Pancreas (tissue), 10 donors: Measurements from ENCODE around the gene TSPEAR. TPM values are rescaled to one million over a fixed set of nuclear protein-coding genes. Genes with fewer than 3 reads are reported as not detected.
"Not testable (repeated sequence)": the region's sequence is repeated elsewhere in the genome, so short reads cannot be mapped to it uniquely, and the experiment has no call there.

Source experiments
- ATAC-seq, 4 donors: fragments of 200-7000 bp; cut with Tn5 transposase; one replicate each; pipeline versions ENCODE4 v1.8.0 to v1.9.1; 2020; ENCODE audit warnings: mild to moderate bottlenecking in 4 of 4, moderate library complexity in 4 of 4
- DNase-seq, 6 donors: peaks; one replicate each; pipeline ENCODE4 v3.0.0-alpha.2; 2020
- FAIRE-seq: peaks from 2 replicates; lab custom pipeline; 2012; peaks lifted over from hg19 to GRCh38; lab: Jason Lieb, UNC
- H3K27ac ChIP-seq, 4 donors: fragments of 200-600 bp; sonication (generic); 1 replicate in 3 of 4; 2 replicates in 1 of 4; pipeline versions ENCODE4 v1.5.0 to v1.8.0; 2020
- H3K27me3 ChIP-seq, 4 donors: fragments of 200-600 bp; one replicate each; pipeline ENCODE4 v1.8.0; 2021
- H3K36me3 ChIP-seq, 3 donors: fragments of 200-600 bp; sonication (generic) in 1 of 3; one replicate each; pipeline versions ENCODE4 v1.5.0 to v1.8.0; 2020 to 2021
- H3K4me1 ChIP-seq, 3 donors: fragments of 200-600 bp; one replicate each; pipeline ENCODE4 v1.8.0; 2021
- H3K4me3 ChIP-seq, 4 donors: fragments of 200-600 bp; sonication (generic) in 2 of 4; one replicate each; pipeline versions ENCODE4 v1.5.0 to v1.8.0; 2020 to 2021
- H3K9me3 ChIP-seq, 4 donors: fragments of 200-600 bp; one replicate each; pipeline ENCODE4 v1.8.0; 2021
- CTCF ChIP-seq, 4 donors: fragments of 200-600 bp; sonication (generic) in 3 of 4; IDR thresholded peaks; one replicate each; pipeline versions ENCODE4 v1.5.0 to v1.8.0; 2021; ENCODE audit warnings: antibody characterized with exemption in 4 of 4
- WGBS, 2 donors: extraction: QIAGEN DNeasy Blood & Tissue Kit; methylation state at CpG; one replicate each; pipeline ENCODE4 v1.1.7; 2013; 5-methylcytosine and 5-hydroxymethylcytosine counted together
- intact Hi-C, 3 donors: fragments of 100-400 bp; cut with DNase I; formaldehyde crosslinking; loops; one replicate each; pipeline versions ENCODE4 v1.11.1 to v1.14.2; 2022
- polyA plus RNA-seq, 2 donors: library from polyadenylated mRNA; stranded (reverse); fragments of 200-250 nt; gene quantifications; one replicate each; pipeline ENCODE4 v1.2.3, GENCODE V29; 2013
- total RNA-seq, 6 donors: library from RNA; stranded (reverse); fragmentation: NEBNext Ultra II Directional in 4 of 6; extraction: Animal tissue kit (Norgen Biotek cat#: 25700) in 4 of 6; gene quantifications; one replicate each; pipeline versions ENCODE4 v1.2.1 to v1.2.4, GENCODE V29; 2021 to 2023
- donor health status: healthy with polysubstance abuse.
- donor health status: DM: no; HTN: no; CAD: no; lungs with moderate emphysema.
- donor health status: DM: no; HTN: no; CAD: no.
- donor health status: control.
- donor health status: control.
- donor health status: Bipolar disorder and iron deficiency.
- donor health status: DM: yes; HTN: yes; CAD: no.
- donor health status: DM: no; HTN: no; CAD: no.
- donor health status: DM: no; HTN: no; CAD: no.
- donor health status: DM: yes; HTN: yes; CAD: no.

The TSPEAR gene
- total and polyA plus RNA-seq, 8 donors: 0.05 to 1.4 (median 0.25) TPM; not detected in 1

- Histone ChIP-seq H3K27ac (no peak overlapping the region), H3K4me3 (no peak overlapping the region), H3K27me3 (no peaks in the 10 kb centered on the region), H3K36me3 (no peaks in the 10 kb centered on the region), H3K9me3 (no peaks in the 10 kb centered on the region), H3K4me1 (no peaks in the 10 kb centered on the region)
- intact Hi-C loops: no loop called here
- no peak for FAIRE-seq
- DNase-seq: no peak
- whole genome bisulfite sequencing, 2 donors: 64 to 67% methylated on average over 12 of the region's 12 CpGs
- no peak for ATAC-seq
- no peak for TF ChIP-seq CTCF (IDR thresholded peaks at IDR 0.05)
Observed at GRCh38 chr21:44639331-44639655, 72.1 kb downstream of the TSPEAR start.

- ATAC-seq, H3K27me3 ChIP-seq, H3K27ac ChIP-seq, H3K4me1 ChIP-seq, DNase-seq, FAIRE-seq, H3K36me3 ChIP-seq, H3K9me3 ChIP-seq, intact Hi-C loops, H3K4me3 ChIP-seq: not testable (repeated sequence)
- WGBS, 2 donors: 61 to 82% methylated on average over 15 to 21 of the region's 21 CpGs
Observed at GRCh38 chr21:44638506-44639330, 72.7 kb downstream of the TSPEAR start.

GRCh38 chr21:44637851-44638348 lies 73.5 kb downstream of the TSPEAR start:
- intact Hi-C loops: not testable (repeated sequence)

GRCh38 chr21:44637018-44637850 lies 74.1 kb downstream of the TSPEAR start, which contains the start of gene KRTAP10-10:
Gene KRTAP10-10 (plus strand): TSS chr21:44637356. CDS start chr21:44637418, 62 bp downstream.
- ATAC-seq (no peak), FAIRE-seq (no peak), DNase-seq (no peak)
- H3K4me1 ChIP-seq: no peaks in the 10 kb centered on the region
- no peak for TF ChIP-seq CTCF (IDR thresholded peaks at IDR 0.05)
- H3K36me3 ChIP-seq: no peaks in the 10 kb centered on the region
- H3K27me3 ChIP-seq: no peaks in the 10 kb centered on the region
- 31 to 34% methylated on average over 18 to 21 of the region's 21 CpGs for WGBS, 2 donors
- no peaks in the 10 kb centered on the region for H3K9me3 ChIP-seq
- no peak within 1 kb of the TSS for H3K27ac ChIP-seq
- no peak within 1 kb of the TSS for H3K4me3 ChIP-seq
- intact Hi-C loops: no loop called here

More at GRCh38 chr21:44637851-44638348, 73.5 kb downstream of the TSPEAR start:
- 41 to 53% methylated on average over 8 to 12 of the region's 12 CpGs for WGBS, 2 donors
- not testable (repeated sequence) for H3K4me3 ChIP-seq, FAIRE-seq, H3K27ac ChIP-seq, H3K4me1 ChIP-seq, H3K36me3 ChIP-seq, DNase-seq, ATAC-seq, H3K9me3 ChIP-seq, H3K27me3 ChIP-seq

- no peak for DNase-seq
- Histone ChIP-seq H3K4me3 (no peak overlapping the region), H3K9me3 (no peaks in the 10 kb centered on the region), H3K36me3 (no peaks in the 10 kb centered on the region), H3K27me3 (no peaks in the 10 kb centered on the region), H3K4me1 (no peaks in the 10 kb centered on the region), H3K27ac (no peak overlapping the region)
- ATAC-seq: no peak
- TF ChIP-seq CTCF (IDR thresholded peaks at IDR 0.05): no peak
- intact Hi-C loops: no loop called here
- WGBS, 2 donors: 56 to 71% methylated on average over 15 of the region's 15 CpGs
- no peak for FAIRE-seq
Observed at GRCh38 chr21:44636209-44637017, 75.0 kb downstream of the TSPEAR start.
